Vagina (tissue), 2 donors: ENCODE results near the gene FRMD4A. TPM values are rescaled to one million over a fixed set of nuclear protein-coding genes. Genes with fewer than 3 reads are reported as not detected.
A peak's percentile ranks its signal among the peaks of the same experiment; 100 is the strongest.

Experiments
- DNase-seq, 2 donors: peaks; one replicate each; pipeline ENCODE4 v3.0.0-alpha.2; 2017; ENCODE audit errors: extremely low spot score in 2 of 2
- H3K27ac ChIP-seq: fragments of 200-600 bp; sonication (generic); one replicate; pipeline ENCODE4 v1.5.1; 2019
- H3K27me3 ChIP-seq: fragments of 200-600 bp; sonication (generic); one replicate; pipeline ENCODE4 v1.5.1; 2019
- H3K36me3 ChIP-seq, 2 donors: fragments of 200-600 bp; sonication (generic); one replicate each; pipeline ENCODE4 v1.5.1; 2017 to 2019
- H3K4me1 ChIP-seq: fragments of 200-600 bp; sonication (generic); one replicate; pipeline ENCODE4 v1.5.1; 2019
- H3K4me3 ChIP-seq, 2 donors: fragments of 200-600 bp; sonication (generic); 1 replicate in 1 of 2; 2 replicates in 1 of 2; pipeline ENCODE4 v1.5.1; 2016 to 2019
- H3K9me3 ChIP-seq: fragments of 200-600 bp; sonication (generic); one replicate; pipeline ENCODE4 v1.5.1; 2019
- CTCF ChIP-seq, 3 experiments: fragments of 450-650 bp in 2 of 3; fragments of 200-600 bp in 1 of 3; sonication (generic) in 1 of 3; IDR thresholded peaks; one replicate each; pipeline ENCODE4 v1.5.1; 2017 to 2019; ENCODE audit warnings: antibody characterized with exemption in 3 of 3, mild to moderate bottlenecking in 2 of 3, moderate library complexity in 2 of 3
- POLR2A ChIP-seq, 2 donors: fragments of 450-650 bp; IDR thresholded peaks; one replicate each; pipeline ENCODE4 v1.6.1; 2017; ENCODE audit warnings: antibody characterized with exemption in 2 of 2, mild to moderate bottlenecking in 2 of 2, moderate library complexity in 2 of 2
- POLR2AphosphoS5 ChIP-seq, 2 donors: sonication (generic); formaldehyde crosslinking; IDR thresholded peaks; one replicate each; pipeline ENCODE4 v1.9.0; 2017; ENCODE audit warnings: antibody characterized with exemption in 2 of 2, mild to moderate bottlenecking in 2 of 2, low read depth in 1 of 2; ENCODE audit not compliant: insufficient read depth in 1 of 2
- intact Hi-C: fragments of 100-400 bp; cut with DNase I; formaldehyde crosslinking; loops from one replicate; pipeline ENCODE4 v1.15.1; 2023
- total RNA-seq: library from RNA; depleted of rRNA; stranded (reverse); fragments of >200 nt; gene quantifications from one replicate; pipeline ENCODE4 v1.2.3, GENCODE V29; 2016

Gene FRMD4A
- total RNA-seq, 1 donor from 2014 or later: 24.8 TPM

GRCh38 chr10:13885238-13885990 is 445.3 kb downstream of the FRMD4A start:
- Histone ChIP-seq H3K36me3 (no peaks in the 10 kb centered on the region), H3K27me3 (no peaks in the 10 kb centered on the region), H3K9me3 (no peaks in the 10 kb centered on the region), H3K4me3 (no peak overlapping the region), H3K4me1 (peaks cover 7% of the 10 kb centered on the region), H3K27ac (no peak overlapping the region)
- intact Hi-C loops: no loop called here
- DNase-seq: no peak
- TF ChIP-seq CTCF (IDR thresholded peaks at IDR 0.05): no peak
- no peak for TF ChIP-seq POLR2A (IDR thresholded peaks at IDR 0.05)
- TF ChIP-seq POLR2AphosphoS5 (IDR thresholded peaks at IDR 0.05; ENCODE audit: insufficient read depth in 1 of 2, low read depth in 1 of 2): no peak

- H3K4me3 ChIP-seq: no peak overlapping the region
- H3K27ac ChIP-seq: no peak overlapping the region
- H3K36me3 ChIP-seq: no peaks in the 10 kb centered on the region
- H3K4me1 ChIP-seq: no peaks in the 10 kb centered on the region
- H3K27me3 ChIP-seq: no peaks in the 10 kb centered on the region
- intact Hi-C loops: no loop called here
- no peak for DNase-seq
- H3K9me3 ChIP-seq: no peaks in the 10 kb centered on the region
- TF ChIP-seq CTCF (IDR thresholded peaks at IDR 0.05) (no peak), POLR2AphosphoS5 (IDR thresholded peaks at IDR 0.05; ENCODE audit: insufficient read depth in 1 of 2, low read depth in 1 of 2) (no peak), POLR2A (IDR thresholded peaks at IDR 0.05) (no peak)
Observed at GRCh38 chr10:13883636-13884444, 446.9 kb downstream of the FRMD4A start.

- intact Hi-C loops: no loop called here
- Histone ChIP-seq H3K4me3 (no peak overlapping the region), H3K27me3 (no peaks in the 10 kb centered on the region), H3K4me1 (peaks cover 13% of the 10 kb centered on the region), H3K36me3 (no peaks in the 10 kb centered on the region), H3K27ac (peak overlapping the region; percentile 13), H3K9me3 (no peaks in the 10 kb centered on the region)
- no peak for TF ChIP-seq CTCF (IDR thresholded peaks at IDR 0.05)
- TF ChIP-seq POLR2AphosphoS5 (IDR thresholded peaks at IDR 0.05; ENCODE audit: insufficient read depth in 1 of 2, low read depth in 1 of 2): no peak
- TF ChIP-seq POLR2A (IDR thresholded peaks at IDR 0.05): no peak
- no peak for DNase-seq
Observed at GRCh38 chr10:13882119-13882711, 448.5 kb downstream of the FRMD4A start.

- intact Hi-C loops: no loop called here
- no peak for TF ChIP-seq POLR2A (IDR thresholded peaks at IDR 0.05)
- no peak for TF ChIP-seq CTCF (IDR thresholded peaks at IDR 0.05)
- H3K27me3 ChIP-seq: no peaks in the 10 kb centered on the region
- H3K4me3 ChIP-seq: no peak overlapping the region
- peaks cover 13% of the 10 kb centered on the region for H3K4me1 ChIP-seq
- no peak overlapping the region for H3K27ac ChIP-seq
- no peaks in the 10 kb centered on the region for H3K9me3 ChIP-seq
- DNase-seq: no peak
- no peaks in the 10 kb centered on the region for H3K36me3 ChIP-seq
Observed at GRCh38 chr10:13880760-13881159, 450.0 kb downstream of the FRMD4A start.
